Spleen (tissue), 7 donors: ENCODE measurements around the gene B4GALT6.

Experiments used
- CTCF ChIP-seq, 11 experiments: fragments of 200-600 bp in 7 of 11; fragments of 450-650 bp in 4 of 11; sonication (generic) in 4 of 11; IDR thresholded peaks in 8 of 11; conservative IDR thresholded peaks in 3 of 11; 1 replicate in 7 of 11; 2 replicates in 4 of 11; pipeline versions ENCODE4 v1.4.0 to v1.8.0; 2016 to 2021; ENCODE audit warnings: antibody characterized with exemption in 11 of 11, inconsistent platforms in 4 of 11, mild to moderate bottlenecking in 1 of 11
- POLR2A ChIP-seq, 3 donors: fragments of 450-650 bp; IDR thresholded peaks; one replicate each; pipeline ENCODE4 v1.5.1; 2017; ENCODE audit warnings: antibody characterized with exemption in 3 of 3, mild to moderate bottlenecking in 1 of 3
- POLR2AphosphoS5 ChIP-seq, 3 donors: sonication (generic); formaldehyde crosslinking; IDR thresholded peaks; one replicate each; pipeline ENCODE4 v1.5.1; 2017; ENCODE audit warnings: antibody characterized with exemption in 3 of 3
- donor health status: DM: no; HTN: no; CAD: no; lungs with moderate emphysema.
- donor health status: DM: no; HTN: no; CAD: no.
- donor health status: DM: no; HTN: no; CAD: no.

- TF ChIP-seq CTCF (IDR thresholded peaks at IDR 0.05 in 8 of 11, conservative IDR thresholded peaks at IDR 0.05 in 3 of 11) (no peak), POLR2AphosphoS5 (IDR thresholded peaks at IDR 0.05) (no peak), POLR2A (IDR thresholded peaks at IDR 0.05) (no peak)
Measured at GRCh38 chr18:31680433-31680811, 4.0 kb downstream of the B4GALT6 start.
